MM.1S (cell line): Measurements from ENCODE around the gene KDM4B.

Experiments
- DNase-seq: peaks from one replicate; pipeline ENCODE4 v3.0.0-alpha.2; 2015
- H2AFZ ChIP-seq: fragments of 300-600 bp; sonication (generic); 2 replicates; pipeline ENCODE4 v1.6.0; 2016; ENCODE audit warnings: antibody characterized with exemption, low read length
- H3F3A ChIP-seq: fragments of 300-600 bp; sonication (generic); 2 replicates; pipeline ENCODE4 v1.6.1; 2016; ENCODE audit warnings: mild to moderate bottlenecking, antibody characterized with exemption, low read length, moderate library complexity, mixed read lengths; ENCODE audit not compliant: insufficient read depth
- H3K27ac ChIP-seq: fragments of 300-600 bp; sonication (generic); 2 replicates; pipeline ENCODE4 v1.5.1; 2016; ENCODE audit warnings: mild to moderate bottlenecking, low read length
- H3K27me3 ChIP-seq: fragments of 300-600 bp; sonication (generic); replicated peaks from 2 replicates; pipeline ENCODE4 v1.6.0; 2016; ENCODE audit warnings: low read length; ENCODE audit not compliant: insufficient read depth
- H3K36me3 ChIP-seq: fragments of 300-600 bp; sonication (generic); replicated peaks from 2 replicates; pipeline ENCODE4 v1.6.1; 2016; ENCODE audit warnings: mild to moderate bottlenecking, low read length, mixed read lengths; ENCODE audit not compliant: insufficient read depth
- H3K4me1 ChIP-seq: fragments of 300-600 bp; sonication (generic); 2 replicates; pipeline ENCODE4 v1.6.1; 2016; ENCODE audit warnings: low read length, mixed read lengths
- H3K4me2 ChIP-seq: fragments of 300-600 bp; sonication (generic); 2 replicates; pipeline ENCODE4 v1.6.0; 2016; ENCODE audit warnings: low read depth, low read length
- H3K4me3 ChIP-seq: fragments of 300-600 bp; sonication (generic); 2 replicates; pipeline ENCODE4 v1.5.1; 2016; ENCODE audit warnings: low read length, mixed read lengths
- H3K79me2 ChIP-seq: fragments of 300-600 bp; sonication (generic); 2 replicates; pipeline ENCODE4 v1.6.1; 2016; ENCODE audit warnings: mixed run types, low read length, mixed read lengths
- H3K9ac ChIP-seq: fragments of 300-600 bp; sonication (generic); 2 replicates; pipeline ENCODE4 v1.6.1; 2016; ENCODE audit warnings: low read length, mixed read lengths
- H3K9me2 ChIP-seq: fragments of 300-600 bp; sonication (generic); replicated peaks from 2 replicates; pipeline ENCODE4 v1.6.1; 2016; ENCODE audit warnings: mild to moderate bottlenecking, low read length, mixed read lengths; ENCODE audit not compliant: insufficient read depth
- H3K9me3 ChIP-seq: fragments of 300-600 bp; sonication (generic); replicated peaks from 2 replicates; pipeline ENCODE4 v1.6.1; 2016; ENCODE audit warnings: mild to moderate bottlenecking, low read length, mixed read lengths; ENCODE audit not compliant: insufficient read depth
- H4K20me1 ChIP-seq: fragments of 300-600 bp; sonication (generic); 2 replicates; pipeline ENCODE4 v1.6.1; 2016; ENCODE audit warnings: mild to moderate bottlenecking, low read length, moderate library complexity, mixed read lengths; ENCODE audit not compliant: insufficient read depth
- CTCF ChIP-seq: fragments of 300-600 bp; sonication (generic); IDR thresholded peaks from 2 replicates; pipeline ENCODE4 v1.5.1; 2016; ENCODE audit warnings: antibody characterized with exemption, low read length, mixed read lengths
- EZH2 ChIP-seq: fragments of 300-600 bp; sonication (generic); optimal IDR thresholded peaks from 2 replicates; pipeline ENCODE3; 2017; ENCODE audit warnings: low read depth, mild to moderate bottlenecking, antibody characterized with exemption, low read length, mixed read lengths
- EZH2phosphoT487 ChIP-seq: fragments of 300-600 bp; sonication (generic); IDR thresholded peaks from 2 replicates; pipeline ENCODE4 v1.6.1; 2018; ENCODE audit warnings: antibody characterized with exemption, low read length

KDM4B gene

GRCh38 chr19:5013761-5014160, 44.8 kb downstream of the KDM4B start:
- Histone ChIP-seq H3K9me2 (no peaks in the 10 kb centered on the region), H4K20me1 (no peaks in the 10 kb centered on the region; the same call in none of the 2 replicates), H3K9me3 (no peaks in the 10 kb centered on the region), H3K36me3 (no peaks in the 10 kb centered on the region; the same call in 1 of the 2 replicates), H3K4me2 (no peak overlapping the region), H3K27ac (no peak overlapping the region), H3K27me3 (no peaks in the 10 kb centered on the region), H2AFZ (no peak overlapping the region), H3K4me3 (no peak overlapping the region), H3F3A (no peaks in the 10 kb centered on the region), H3K9ac (no peak overlapping the region), H3K4me1 (no peaks in the 10 kb centered on the region), H3K79me2 (peaks cover 59% of the 10 kb centered on the region)
- no peak for TF ChIP-seq EZH2
- TF ChIP-seq CTCF, result no peak
- no peak for TF ChIP-seq EZH2phosphoT487
- no peak for DNase-seq

GRCh38 chr19:5014941-5015340, 46.0 kb downstream of the KDM4B start:
- Histone ChIP-seq H3K9me2 (no peaks in the 10 kb centered on the region), H3K4me1 (no peaks in the 10 kb centered on the region), H3K9me3 (no peaks in the 10 kb centered on the region), H3K36me3 (no peaks in the 10 kb centered on the region; the same call in 1 of the 2 replicates), H2AFZ (no peak overlapping the region), H3K27me3 (no peaks in the 10 kb centered on the region), H3K9ac (no peak overlapping the region), H3K79me2 (peaks cover 63% of the 10 kb centered on the region), H4K20me1 (no peaks in the 10 kb centered on the region; the same call in 1 of the 2 replicates), H3F3A (no peaks in the 10 kb centered on the region), H3K4me2 (no peak overlapping the region), H3K4me3 (no peak overlapping the region), H3K27ac (no peak overlapping the region)
- no peak for DNase-seq
- TF ChIP-seq EZH2phosphoT487, result no peak
- TF ChIP-seq EZH2, result no peak
- no peak for TF ChIP-seq CTCF

GRCh38 chr19:5016268-5016667, 47.4 kb downstream of the KDM4B start:
- no peaks in the 10 kb centered on the region for H3F3A ChIP-seq
- H2AFZ ChIP-seq, result no peak overlapping the region
- no peak for DNase-seq
- H3K9me2 ChIP-seq, result no peaks in the 10 kb centered on the region
- H3K9me3 ChIP-seq, result no peaks in the 10 kb centered on the region
- no peaks in the 10 kb centered on the region; the same call in 1 of the 2 replicates for H4K20me1 ChIP-seq
- H3K36me3 ChIP-seq, result no peaks in the 10 kb centered on the region; the same call in 1 of the 2 replicates
- no peaks in the 10 kb centered on the region for H3K27me3 ChIP-seq
- no peak overlapping the region for H3K27ac ChIP-seq
- no peak overlapping the region for H3K4me3 ChIP-seq
- TF ChIP-seq EZH2 (no peak), CTCF (no peak), EZH2phosphoT487 (no peak)
- H3K4me2 ChIP-seq, result no peak overlapping the region
- no peaks in the 10 kb centered on the region for H3K4me1 ChIP-seq
- peaks cover 62% of the 10 kb centered on the region for H3K79me2 ChIP-seq
- no peak overlapping the region for H3K9ac ChIP-seq
